SU-DHL-6 (cell line): ENCODE data around the gene HELT.

Experiments used
- H2AFZ ChIP-seq: fragments of 200-600 bp; sonication (generic); 2 replicates; pipeline ENCODE4 v1.6.1; 2014; ENCODE audit warnings: low read depth, mild to moderate bottlenecking, moderate library complexity, mixed read lengths, antibody characterized with exemption, low read length; ENCODE audit not compliant: severe bottlenecking
- H3F3A ChIP-seq: fragments of 200-600 bp; shearing (Covaris generic); 2 replicates; pipeline ENCODE4 v1.6.0; 2016; ENCODE audit warnings: antibody characterized with exemption, mild to moderate bottlenecking; ENCODE audit not compliant: insufficient read depth
- H3K27ac ChIP-seq: fragments of 200-600 bp; sonication (generic); 2 replicates; pipeline ENCODE4 v1.5.1; 2016; ENCODE audit warnings: low read depth, mild to moderate bottlenecking, low read length, moderate library complexity, mixed read lengths
- H3K27me3 ChIP-seq: fragments of 200-600 bp; sonication (generic), shearing (Covaris generic); 2 replicates; pipeline ENCODE4 v1.6.0; 2014; ENCODE audit warnings: mild to moderate bottlenecking, low read length
- H3K36me3 ChIP-seq: fragments of 200-600 bp; sonication (generic); 2 replicates; pipeline ENCODE4 v1.6.1; 2014; ENCODE audit warnings: mild to moderate bottlenecking, low read length, mixed read lengths
- H3K4me2 ChIP-seq: fragments of 300-600, 200-600 bp; shearing (Covaris generic), sonication (generic); 2 replicates; pipeline ENCODE4 v1.6.0; 2014; ENCODE audit warnings: low read length, low read depth, mild to moderate bottlenecking; ENCODE audit not compliant: poor library complexity, severe bottlenecking
- H3K4me3 ChIP-seq: fragments of 200-600 bp; sonication (generic); 2 replicates; pipeline ENCODE4 v1.5.1; 2014; ENCODE audit warnings: antibody characterized with exemption, low read length, mild to moderate bottlenecking, mixed read lengths; ENCODE audit not compliant: insufficient read depth, poor library complexity, severe bottlenecking
- H3K79me2 ChIP-seq: fragments of 200-600 bp; sonication (generic); 2 replicates; pipeline ENCODE4 v1.6.1; 2014; ENCODE audit warnings: mild to moderate bottlenecking, low read length, moderate library complexity; ENCODE audit not compliant: insufficient read depth
- H3K9ac ChIP-seq: fragments of 200-600 bp; sonication (generic); 2 replicates; pipeline ENCODE4 v1.7.0; 2014; ENCODE audit warnings: mild to moderate bottlenecking, low read length
- H3K9me2 ChIP-seq: fragments of 200-600 bp; sonication (generic); replicated peaks from 2 replicates; pipeline ENCODE4 v1.6.1; 2014; ENCODE audit warnings: low read length; ENCODE audit not compliant: insufficient read depth
- H3K9me3 ChIP-seq: fragments of 200-600 bp; sonication (generic); 2 replicates; pipeline ENCODE4 v1.6.1; 2014; ENCODE audit warnings: low read length, mixed read lengths; ENCODE audit not compliant: insufficient read depth
- H4K20me1 ChIP-seq: fragments of 200-600 bp; sonication (generic); 2 replicates; pipeline ENCODE4 v1.6.1; 2014; ENCODE audit warnings: low read depth, mild to moderate bottlenecking, antibody characterized with exemption, low read length, moderate library complexity, mixed read lengths
- EZH2phosphoT487 ChIP-seq: fragments of 200-600 bp; sonication (generic), shearing (Covaris generic); conservative IDR thresholded peaks from 2 replicates; pipeline ENCODE4 v1.6.1; 2018; ENCODE audit warnings: mild to moderate bottlenecking, antibody characterized with exemption, low read length, moderate library complexity, mixed read lengths
- TF ChIP-seq, protein P1 (sequence below): fragments of 200-600 bp; sonication (generic); IDR thresholded peaks from one replicate; pipeline ENCODE4 v1.5.1; 2017; ENCODE audit warnings: antibody characterized with exemption, mild to moderate bottlenecking, low read length, moderate library complexity; ENCODE audit not compliant: insufficient read depth, poor library complexity, severe bottlenecking

HELT gene

DNA sequence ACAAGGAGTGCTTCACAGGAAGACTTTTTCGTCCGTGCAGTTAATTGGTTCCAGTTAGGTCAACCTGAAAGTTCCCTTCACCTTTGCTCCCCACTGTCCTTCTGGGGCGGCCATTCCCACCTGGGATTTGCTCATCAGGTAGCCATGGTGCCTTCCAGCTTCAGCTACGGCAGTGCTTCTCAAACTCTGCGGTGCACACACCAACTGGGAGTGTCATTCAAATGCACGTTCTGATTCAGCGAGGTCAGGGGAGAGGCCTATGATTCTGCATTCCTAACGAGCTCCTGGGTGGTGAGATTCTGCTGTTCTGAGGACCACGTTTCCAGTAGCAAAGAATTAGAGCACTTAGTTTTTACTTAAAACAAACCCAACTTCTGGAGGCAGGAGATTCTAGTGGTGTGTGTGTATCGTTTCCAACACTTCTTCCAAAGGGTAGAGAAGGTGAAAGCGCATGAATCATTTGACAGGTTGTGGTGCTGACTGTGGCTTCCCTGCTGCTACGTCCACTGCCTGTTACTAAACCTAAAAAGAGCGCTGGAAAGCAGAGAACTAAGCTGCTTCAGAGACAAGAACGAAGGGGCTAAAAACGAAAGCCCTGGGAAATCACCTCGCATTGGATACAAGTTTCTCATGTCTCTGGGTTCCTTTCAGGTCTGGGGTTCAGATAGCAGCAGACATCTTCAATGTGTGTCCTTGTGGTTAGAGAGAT, 4.7 kb upstream of the HELT start:
- H3K9me2 ChIP-seq = no peaks in the 10 kb centered on the region
- H3K4me3 ChIP-seq = no peak overlapping the region
- H3K27me3 ChIP-seq = no peaks in the 10 kb centered on the region
- H2AFZ ChIP-seq = no peak overlapping the region
- H3K79me2 ChIP-seq = no peaks in the 10 kb centered on the region
- H4K20me1 ChIP-seq = no peaks in the 10 kb centered on the region
- TF ChIP-seq EZH2phosphoT487 = no peak
- TF ChIP-seq, protein P1, sequence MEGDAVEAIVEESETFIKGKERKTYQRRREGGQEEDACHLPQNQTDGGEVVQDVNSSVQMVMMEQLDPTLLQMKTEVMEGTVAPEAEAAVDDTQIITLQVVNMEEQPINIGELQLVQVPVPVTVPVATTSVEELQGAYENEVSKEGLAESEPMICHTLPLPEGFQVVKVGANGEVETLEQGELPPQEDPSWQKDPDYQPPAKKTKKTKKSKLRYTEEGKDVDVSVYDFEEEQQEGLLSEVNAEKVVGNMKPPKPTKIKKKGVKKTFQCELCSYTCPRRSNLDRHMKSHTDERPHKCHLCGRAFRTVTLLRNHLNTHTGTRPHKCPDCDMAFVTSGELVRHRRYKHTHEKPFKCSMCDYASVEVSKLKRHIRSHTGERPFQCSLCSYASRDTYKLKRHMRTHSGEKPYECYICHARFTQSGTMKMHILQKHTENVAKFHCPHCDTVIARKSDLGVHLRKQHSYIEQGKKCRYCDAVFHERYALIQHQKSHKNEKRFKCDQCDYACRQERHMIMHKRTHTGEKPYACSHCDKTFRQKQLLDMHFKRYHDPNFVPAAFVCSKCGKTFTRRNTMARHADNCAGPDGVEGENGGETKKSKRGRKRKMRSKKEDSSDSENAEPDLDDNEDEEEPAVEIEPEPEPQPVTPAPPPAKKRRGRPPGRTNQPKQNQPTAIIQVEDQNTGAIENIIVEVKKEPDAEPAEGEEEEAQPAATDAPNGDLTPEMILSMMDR = no peak
- H3K9me3 ChIP-seq = no peaks in the 10 kb centered on the region
- no peaks in the 10 kb centered on the region for H3F3A ChIP-seq
- no peak overlapping the region for H3K27ac ChIP-seq
- no peaks in the 10 kb centered on the region for H3K36me3 ChIP-seq
- H3K4me2 ChIP-seq = no peak overlapping the region
- no peak overlapping the region for H3K9ac ChIP-seq

DNA sequence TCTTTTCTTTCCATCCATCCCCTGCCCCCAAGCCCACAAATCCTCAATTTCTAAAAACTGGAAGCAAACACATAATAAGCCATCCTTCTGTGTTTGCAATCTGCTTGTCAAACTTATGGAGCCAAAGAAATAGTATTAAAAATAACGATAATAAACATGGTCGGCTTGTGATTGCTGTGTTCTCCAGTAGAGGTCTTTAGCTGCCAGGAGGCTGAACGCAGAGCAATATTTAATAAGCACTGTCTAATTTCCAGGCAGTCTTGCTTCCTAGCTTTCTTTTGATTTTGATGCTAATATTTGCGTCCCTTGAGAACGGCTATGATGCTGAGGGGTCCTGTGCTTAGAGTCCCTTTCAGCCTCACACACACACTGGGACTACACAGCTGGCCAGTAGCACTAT, 3.2 kb upstream of the HELT start:
- Histone ChIP-seq H3K4me2 (no peak overlapping the region), H3F3A (no peaks in the 10 kb centered on the region), H3K36me3 (no peaks in the 10 kb centered on the region), H4K20me1 (no peaks in the 10 kb centered on the region), H3K27ac (no peak overlapping the region), H3K27me3 (no peaks in the 10 kb centered on the region), H3K9ac (no peak overlapping the region), H3K4me3 (no peak overlapping the region), H3K9me2 (no peaks in the 10 kb centered on the region), H3K79me2 (no peaks in the 10 kb centered on the region), H3K9me3 (no peaks in the 10 kb centered on the region), H2AFZ (no peak overlapping the region)
- TF ChIP-seq EZH2phosphoT487 = no peak
- TF ChIP-seq, protein P1 = no peak

DNA sequence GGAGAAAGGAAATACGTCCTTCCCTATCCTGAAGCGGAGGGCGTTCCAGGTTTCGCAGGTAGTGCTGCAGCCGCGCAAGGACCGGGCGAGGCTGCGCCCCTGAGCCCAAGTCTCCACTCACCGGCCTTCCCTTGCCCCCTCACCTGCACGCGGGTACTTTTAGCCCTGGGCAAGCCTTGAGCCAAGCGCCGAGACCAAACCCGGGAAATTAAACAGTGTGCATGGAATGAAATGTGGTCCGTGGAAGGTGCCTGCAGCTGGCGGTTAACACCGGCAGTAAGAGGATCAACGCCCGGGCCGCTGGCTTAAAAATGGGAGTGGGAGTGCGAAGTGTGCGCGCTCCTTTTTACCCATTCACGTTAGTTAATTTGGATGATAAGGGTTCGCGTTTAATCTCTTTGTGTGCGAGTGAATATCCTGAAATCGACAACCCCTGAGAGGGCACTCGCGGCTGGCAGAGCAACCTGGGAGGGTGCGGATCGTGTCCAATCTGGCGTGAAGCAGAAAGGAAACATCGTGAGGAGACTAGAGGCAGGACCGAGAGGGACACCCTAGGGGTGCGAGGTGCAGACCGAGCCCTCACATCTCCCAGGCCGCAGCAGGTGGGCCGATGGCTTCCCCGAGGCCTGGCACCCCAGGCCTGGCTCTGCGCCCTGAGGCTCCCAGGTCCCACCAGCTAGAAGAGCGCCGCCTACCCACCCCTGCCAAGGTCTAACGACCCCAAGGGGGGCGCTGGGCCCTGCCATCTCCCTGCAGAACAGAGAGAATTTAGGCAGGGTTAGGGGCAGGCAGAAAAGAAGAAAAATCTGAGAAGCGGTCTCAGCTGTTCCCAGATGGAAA, 2.0 kb upstream of the HELT start:
- TF ChIP-seq, protein P1 = no peak
- TF ChIP-seq EZH2phosphoT487 = no peak
- no peaks in the 10 kb centered on the region for H3K27me3 ChIP-seq
- no peak overlapping the region for H2AFZ ChIP-seq
- no peaks in the 10 kb centered on the region for H3K9me3 ChIP-seq
- no peaks in the 10 kb centered on the region for H4K20me1 ChIP-seq
- no peaks in the 10 kb centered on the region for H3F3A ChIP-seq
- no peak overlapping the region for H3K4me3 ChIP-seq
- no peak overlapping the region for H3K27ac ChIP-seq
- H3K79me2 ChIP-seq = no peaks in the 10 kb centered on the region
- H3K9me2 ChIP-seq = no peaks in the 10 kb centered on the region
- no peaks in the 10 kb centered on the region for H3K36me3 ChIP-seq
- no peak overlapping the region for H3K9ac ChIP-seq
- H3K4me2 ChIP-seq = no peak overlapping the region
